Measurements from ENCODE around the gene NDRG2.

DNA sequence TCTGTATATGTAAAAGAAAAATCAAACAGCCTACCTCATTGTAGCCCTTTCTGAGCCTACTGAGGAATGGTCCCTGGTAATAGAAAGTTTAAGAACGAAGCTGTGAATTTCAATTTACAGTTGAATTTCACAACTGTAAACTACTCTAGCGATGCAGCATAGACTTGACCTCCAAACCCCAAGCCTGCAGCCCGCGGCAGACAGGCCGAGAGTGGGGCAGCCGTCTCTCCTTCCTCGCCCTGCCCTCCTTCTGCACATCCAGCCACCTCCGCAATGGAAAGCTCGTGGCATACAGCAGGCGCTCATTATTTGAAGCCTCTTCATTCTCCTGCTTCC, 54.2 kb downstream of the NDRG2 start:
- TF ChIP-seq POLR2AphosphoS5 (IDR thresholded peaks at IDR 0.05; ENCODE audit: low read depth, low read length): no peak
- TF ChIP-seq TAF1 (IDR thresholded peaks at IDR 0.05; ENCODE audit: low read depth, low read length): no peak
- TF ChIP-seq POLR2A (IDR thresholded peaks at IDR 0.05; ENCODE audit: low read depth, low read length): no peak
- no peak for TF ChIP-seq PAX5 (IDR thresholded peaks at IDR 0.05; ENCODE audit: insufficient read depth, low read length, severe bottlenecking)

Data from GM12891 (cell line).